Measurements from ENCODE around the gene CIAPIN1.
A peak's percentile ranks its signal among the peaks of the same experiment; 100 is the strongest.

The CIAPIN1 gene

DNA sequence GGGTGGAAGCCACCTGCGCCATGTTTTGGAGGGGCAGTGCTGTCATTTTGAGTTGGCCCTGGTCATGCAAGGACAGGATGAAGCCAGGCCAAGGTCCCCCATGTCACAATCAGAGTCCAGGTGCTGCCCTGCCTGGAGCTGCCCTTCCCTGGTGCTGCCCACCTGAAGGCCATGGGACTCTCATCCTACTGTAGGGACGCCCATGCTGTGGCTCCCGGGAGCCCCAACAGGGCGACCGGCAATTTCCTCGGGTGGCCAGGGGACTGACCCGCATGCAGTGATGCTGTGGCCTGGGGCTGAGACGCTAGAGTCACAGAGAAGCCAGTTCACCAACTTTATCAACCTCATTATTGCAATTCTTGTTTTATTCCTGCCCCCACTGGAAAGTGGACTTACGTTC, 34.6 kb downstream of the CIAPIN1 start:
- DNase-seq (ENCODE audit: low read depth), result no peak
- TF ChIP-seq CTCF (IDR thresholded peaks at IDR 0.05; ENCODE audit: insufficient read depth, low read depth, low read length, missing control alignments), result no peak
- H3K4me3 ChIP-seq (ENCODE audit: low read length), result no peak overlapping the region

GRCh38 chr16:57411362-57411976, 35.7 kb downstream of the CIAPIN1 start:
- DNase-seq (ENCODE audit: low read depth), result no peak
- TF ChIP-seq CTCF (IDR thresholded peaks at IDR 0.05; ENCODE audit: insufficient read depth, low read depth, low read length, missing control alignments), result no peak
- H3K4me3 ChIP-seq (ENCODE audit: low read length), result no peak overlapping the region

- DNase-seq (ENCODE audit: low read depth), result peak; percentile 42
- TF ChIP-seq CTCF (IDR thresholded peaks at IDR 0.05; ENCODE audit: insufficient read depth, low read depth, low read length, missing control alignments), result no peak
- H3K4me3 ChIP-seq (ENCODE audit: low read length), result no peak overlapping the region
Measured at GRCh38 chr16:57409870-57410587, 37.2 kb downstream of the CIAPIN1 start.

DNA sequence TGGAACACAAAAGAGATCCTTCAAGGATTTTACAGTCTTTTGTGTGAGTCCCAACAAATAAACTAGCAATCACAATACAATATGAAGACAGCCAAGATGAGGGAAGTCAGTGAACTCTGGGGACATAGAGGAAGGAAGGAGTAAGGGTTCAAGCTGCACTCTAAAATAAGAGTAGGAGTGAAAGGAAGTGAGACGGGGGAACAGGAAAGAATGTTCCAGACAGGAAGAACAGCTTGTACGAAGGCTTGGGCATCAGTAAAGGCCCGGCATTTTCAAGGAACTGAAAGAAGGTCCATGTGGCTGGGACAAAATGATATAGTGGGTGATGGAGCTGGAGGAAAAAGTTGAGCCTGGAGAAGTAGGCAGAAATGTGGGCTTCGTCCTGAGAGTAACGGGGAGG, 38.1 kb downstream of the CIAPIN1 start:
- DNase-seq (ENCODE audit: low read depth), result no peak

DNA sequence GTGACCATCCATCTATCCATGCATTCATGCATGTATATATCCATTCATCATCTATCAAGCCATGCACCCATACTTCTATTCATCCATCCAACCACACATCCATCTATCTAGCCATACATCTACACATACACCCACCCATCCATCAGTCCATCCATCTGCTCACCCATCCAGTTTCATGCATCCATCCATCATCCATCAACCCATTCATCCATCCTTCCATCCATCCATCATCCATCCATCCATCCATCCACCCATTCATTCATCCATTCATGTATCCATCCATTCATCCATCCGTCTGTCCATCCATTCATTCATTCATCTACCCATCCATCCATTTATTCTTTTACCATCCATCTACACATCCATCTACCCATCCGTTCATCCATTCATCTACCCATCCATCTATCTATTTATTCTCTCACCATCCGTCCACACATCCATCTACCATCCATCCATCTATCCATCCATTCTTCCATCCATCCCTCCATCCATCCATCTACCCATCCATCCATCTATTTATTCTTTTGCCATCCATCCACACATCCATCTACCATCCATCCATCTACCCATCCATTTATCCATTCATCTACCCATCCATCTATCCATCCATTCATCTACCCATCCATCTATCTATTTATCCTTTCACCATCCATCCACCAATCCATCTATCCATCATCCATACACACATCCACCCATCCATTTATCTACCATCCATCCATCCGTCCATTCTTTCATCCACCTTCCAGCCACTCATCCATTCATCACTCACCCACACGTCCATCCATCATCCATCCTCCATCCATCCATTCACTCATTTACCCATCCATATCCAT, 39.4 kb downstream of the CIAPIN1 start:
- no peak for DNase-seq (ENCODE audit: low read depth)
- no peak overlapping the region for H3K4me3 ChIP-seq (ENCODE audit: low read length)
- TF ChIP-seq CTCF (IDR thresholded peaks at IDR 0.05; ENCODE audit: insufficient read depth, low read depth, low read length, missing control alignments), result no peak

More for the DNA sequence above, 38.1 kb downstream of the CIAPIN1 start:
- TF ChIP-seq CTCF (IDR thresholded peaks at IDR 0.05; ENCODE audit: insufficient read depth, low read depth, low read length, missing control alignments), result no peak
- no peak overlapping the region for H3K4me3 ChIP-seq (ENCODE audit: low read length)

GRCh38 chr16:57406881-57407280, 40.3 kb downstream of the CIAPIN1 start:
- H3K4me3 ChIP-seq (ENCODE audit: low read length), result no peak overlapping the region
- no peak for TF ChIP-seq CTCF (IDR thresholded peaks at IDR 0.05; ENCODE audit: insufficient read depth, low read depth, low read length, missing control alignments)
- no peak for DNase-seq (ENCODE audit: low read depth)

Data from epithelial cell of esophagus (primary cell).